ENCODE results near the gene TRIM71.

Gene TRIM71

DNA sequence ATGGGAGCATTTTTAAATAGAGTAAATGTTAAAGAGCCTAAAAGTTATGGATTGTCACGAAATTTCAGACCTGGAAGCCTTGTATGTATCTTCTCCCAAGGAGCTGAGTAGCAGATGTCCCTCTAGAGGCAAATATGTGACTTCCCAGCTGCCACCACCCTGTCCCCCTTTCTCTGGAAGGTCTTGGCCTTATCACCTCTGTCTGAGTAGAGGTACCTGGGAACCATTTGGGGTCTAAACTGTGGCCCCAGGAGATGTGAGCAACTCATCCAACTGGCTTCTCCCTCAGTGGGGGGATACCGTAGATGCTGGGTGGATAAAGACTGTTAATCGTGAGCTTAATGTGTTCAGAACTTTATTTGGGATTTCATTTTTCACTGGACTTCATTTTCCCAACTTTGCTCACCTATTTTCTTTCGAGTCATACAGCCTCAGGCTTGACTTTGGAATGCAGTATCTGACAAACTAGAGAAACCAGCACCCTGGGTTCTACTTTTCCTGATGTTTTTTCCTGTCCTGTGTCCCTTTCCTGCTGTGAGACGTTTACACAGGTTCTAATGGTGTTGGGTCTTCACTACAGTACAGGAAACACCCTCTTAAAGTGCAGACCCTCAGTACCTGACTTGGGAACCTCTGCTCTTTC is 80.3 kb downstream of the TRIM71 start:
- TF ChIP-seq, protein P1, sequence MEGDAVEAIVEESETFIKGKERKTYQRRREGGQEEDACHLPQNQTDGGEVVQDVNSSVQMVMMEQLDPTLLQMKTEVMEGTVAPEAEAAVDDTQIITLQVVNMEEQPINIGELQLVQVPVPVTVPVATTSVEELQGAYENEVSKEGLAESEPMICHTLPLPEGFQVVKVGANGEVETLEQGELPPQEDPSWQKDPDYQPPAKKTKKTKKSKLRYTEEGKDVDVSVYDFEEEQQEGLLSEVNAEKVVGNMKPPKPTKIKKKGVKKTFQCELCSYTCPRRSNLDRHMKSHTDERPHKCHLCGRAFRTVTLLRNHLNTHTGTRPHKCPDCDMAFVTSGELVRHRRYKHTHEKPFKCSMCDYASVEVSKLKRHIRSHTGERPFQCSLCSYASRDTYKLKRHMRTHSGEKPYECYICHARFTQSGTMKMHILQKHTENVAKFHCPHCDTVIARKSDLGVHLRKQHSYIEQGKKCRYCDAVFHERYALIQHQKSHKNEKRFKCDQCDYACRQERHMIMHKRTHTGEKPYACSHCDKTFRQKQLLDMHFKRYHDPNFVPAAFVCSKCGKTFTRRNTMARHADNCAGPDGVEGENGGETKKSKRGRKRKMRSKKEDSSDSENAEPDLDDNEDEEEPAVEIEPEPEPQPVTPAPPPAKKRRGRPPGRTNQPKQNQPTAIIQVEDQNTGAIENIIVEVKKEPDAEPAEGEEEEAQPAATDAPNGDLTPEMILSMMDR (IDR thresholded peaks at IDR 0.05; ENCODE audit: borderline replicate concordance, insufficient read depth, low read depth, low read length), result no peak
- H3K4me3 ChIP-seq (ENCODE audit: low read depth, low read length), result no peak overlapping the region

DNA sequence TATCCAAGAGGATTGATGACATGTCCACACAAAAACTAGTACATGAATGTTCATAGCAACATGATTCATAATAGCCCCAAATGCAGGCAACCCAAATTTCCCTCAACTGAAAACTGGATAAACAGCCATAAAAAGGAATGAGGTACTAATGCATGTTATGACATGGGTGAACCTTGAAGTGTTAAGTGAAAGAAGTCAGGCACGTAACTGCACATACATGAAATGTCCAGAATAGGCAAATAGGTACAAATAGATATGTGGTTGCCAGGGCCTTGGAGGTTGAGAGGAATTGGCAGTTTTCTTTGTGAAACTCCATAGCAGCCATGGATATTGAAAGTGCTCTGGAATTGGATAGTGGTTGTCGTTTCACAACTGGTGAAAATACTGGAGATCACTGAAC is 81.5 kb downstream of the TRIM71 start:
- TF ChIP-seq, protein P1 (IDR thresholded peaks at IDR 0.05; ENCODE audit: borderline replicate concordance, insufficient read depth, low read depth, low read length), result no peak
- H3K4me3 ChIP-seq (ENCODE audit: low read depth, low read length), result no peak overlapping the region

DNA sequence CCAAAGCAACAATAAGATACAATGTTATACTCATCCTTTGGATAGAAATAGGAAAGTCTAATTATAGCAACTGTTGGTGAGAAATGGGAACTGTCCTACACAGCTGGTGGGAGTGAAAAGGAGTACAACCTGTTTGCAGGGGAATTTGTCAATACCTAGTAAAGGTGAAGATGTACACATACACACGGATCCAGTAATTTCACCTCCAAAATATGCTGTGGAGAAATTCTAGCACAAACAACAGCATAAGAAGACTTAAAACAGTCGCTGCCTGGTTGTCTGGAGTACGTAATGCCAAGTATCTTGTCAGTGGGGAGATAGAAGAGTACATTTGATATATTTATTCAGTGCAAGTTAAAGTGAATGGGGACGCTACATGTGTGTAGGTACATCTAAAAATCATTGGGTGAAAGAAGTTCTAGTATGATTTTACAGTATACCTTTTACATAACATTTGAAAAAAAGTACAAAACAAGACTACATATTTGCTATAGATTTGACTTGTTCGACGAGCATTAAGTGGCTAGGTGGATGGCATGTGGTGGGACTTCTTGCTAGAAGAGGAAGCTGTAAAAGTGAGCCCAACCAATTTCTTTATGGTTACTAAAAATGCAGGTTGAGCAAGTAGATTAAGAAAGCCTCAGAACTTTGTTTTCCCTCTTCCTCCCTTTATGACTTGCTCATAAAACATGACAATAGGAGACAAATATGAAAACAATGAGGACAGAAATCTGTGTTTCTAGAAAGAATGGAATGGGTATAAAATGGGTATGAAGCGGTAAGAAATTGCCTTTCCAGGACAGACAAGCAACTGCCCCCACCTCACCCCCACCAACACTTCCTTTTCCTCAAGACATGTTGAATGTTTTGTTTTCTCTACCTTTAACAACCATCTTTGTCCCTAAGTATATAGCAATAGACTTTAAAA is 83.5 kb downstream of the TRIM71 start:
- TF ChIP-seq, protein P1 (IDR thresholded peaks at IDR 0.05; ENCODE audit: borderline replicate concordance, insufficient read depth, low read depth, low read length), result no peak
- H3K4me3 ChIP-seq (ENCODE audit: low read depth, low read length), result no peak overlapping the region

DNA sequence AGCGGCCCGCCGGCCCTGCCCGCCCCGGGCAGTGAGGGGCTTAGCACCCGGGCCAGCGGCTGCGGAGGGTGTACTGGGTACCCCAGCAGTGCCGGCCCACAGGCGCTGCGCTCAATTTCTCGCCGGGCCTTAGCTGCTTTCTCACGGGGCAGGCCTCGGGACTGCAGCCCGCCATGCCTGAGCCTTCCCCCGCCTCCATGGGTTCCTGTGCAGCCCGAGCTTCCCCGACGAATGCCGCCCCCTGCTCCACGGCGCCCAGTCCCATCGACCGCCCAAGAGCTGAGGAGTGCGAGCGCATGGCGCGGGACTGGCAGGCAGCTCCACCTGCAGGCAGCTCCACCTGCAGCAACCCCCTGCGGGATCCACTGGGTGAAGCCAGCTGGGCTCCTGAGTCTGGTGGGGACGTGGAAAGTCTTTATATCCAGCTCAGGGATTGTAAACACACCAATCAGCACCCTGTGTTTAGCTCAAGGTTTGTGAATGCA is 85.1 kb downstream of the TRIM71 start:
- TF ChIP-seq, protein P1 (IDR thresholded peaks at IDR 0.05; ENCODE audit: borderline replicate concordance, insufficient read depth, low read depth, low read length), result peak; percentile 49; the same call in 1 of the 2 replicates
- peak overlapping the region; percentile 19 for H3K4me3 ChIP-seq (ENCODE audit: low read depth, low read length)

DNA sequence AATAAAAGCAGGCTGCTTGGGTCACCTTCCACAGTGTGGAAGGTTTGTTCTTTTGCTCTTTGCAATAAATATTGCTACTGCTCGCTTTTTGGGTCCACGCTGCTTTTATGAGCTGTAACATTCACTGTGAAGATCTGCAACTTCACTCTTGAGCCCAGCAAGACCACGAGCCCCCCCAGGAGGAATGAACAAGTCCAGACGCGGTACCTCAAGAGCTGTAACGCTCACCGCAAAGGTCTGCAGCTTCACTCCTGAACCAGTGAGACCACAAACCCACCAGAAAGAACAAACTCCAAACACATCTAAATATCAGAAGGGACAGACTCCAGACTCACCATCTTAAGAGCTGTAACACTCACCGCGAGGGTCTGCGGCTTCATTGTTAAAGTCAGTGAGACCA is 86.2 kb downstream of the TRIM71 start:
- H3K4me3 ChIP-seq (ENCODE audit: low read depth, low read length), result no peak overlapping the region
- TF ChIP-seq, protein P1 (IDR thresholded peaks at IDR 0.05; ENCODE audit: borderline replicate concordance, insufficient read depth, low read depth, low read length), result no peak

DNA sequence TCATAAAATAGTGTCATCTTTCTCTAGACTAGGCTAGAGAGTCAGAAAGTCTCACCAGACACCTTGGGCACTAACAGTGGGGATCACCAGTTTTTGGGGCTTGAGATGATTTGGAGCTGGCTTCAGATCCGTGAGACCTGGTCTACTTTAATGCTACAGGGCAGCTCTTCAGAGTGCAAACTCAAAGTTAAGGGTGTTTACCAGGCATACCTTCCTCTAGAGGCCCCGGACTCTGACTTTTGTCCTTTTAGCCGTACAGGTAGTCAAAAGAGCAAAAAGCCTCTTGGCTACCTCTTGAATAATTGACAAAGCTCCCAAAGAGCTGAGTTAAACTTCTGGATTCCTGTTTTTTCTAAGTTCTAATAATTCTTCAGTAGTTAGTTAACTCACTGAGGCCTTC is 92.2 kb downstream of the TRIM71 start:
- TF ChIP-seq, protein P1 (IDR thresholded peaks at IDR 0.05; ENCODE audit: borderline replicate concordance, insufficient read depth, low read depth, low read length), result no peak
- no peak overlapping the region for H3K4me3 ChIP-seq (ENCODE audit: low read depth, low read length)
